Vagina (tissue), 2 donors: ENCODE results near the gene SLC25A1.

Experiments used
- CTCF ChIP-seq, 3 experiments: fragments of 450-650 bp in 2 of 3; fragments of 200-600 bp in 1 of 3; sonication (generic) in 1 of 3; IDR thresholded peaks; one replicate each; pipeline ENCODE4 v1.5.1; 2017 to 2019; ENCODE audit warnings: antibody characterized with exemption in 3 of 3, mild to moderate bottlenecking in 2 of 3, moderate library complexity in 2 of 3
- POLR2A ChIP-seq, 2 donors: fragments of 450-650 bp; IDR thresholded peaks; one replicate each; pipeline ENCODE4 v1.6.1; 2017; ENCODE audit warnings: antibody characterized with exemption in 2 of 2, mild to moderate bottlenecking in 2 of 2, moderate library complexity in 2 of 2

- TF ChIP-seq POLR2A (IDR thresholded peaks at IDR 0.05): no peak
- no peak for TF ChIP-seq CTCF (IDR thresholded peaks at IDR 0.05)
These were observed 31.7 kb upstream of the SLC25A1 start for GRCh38 chr22:19210188-19210587.
